ENCODE measurements around the gene GRID1.

Gene GRID1

DNA sequence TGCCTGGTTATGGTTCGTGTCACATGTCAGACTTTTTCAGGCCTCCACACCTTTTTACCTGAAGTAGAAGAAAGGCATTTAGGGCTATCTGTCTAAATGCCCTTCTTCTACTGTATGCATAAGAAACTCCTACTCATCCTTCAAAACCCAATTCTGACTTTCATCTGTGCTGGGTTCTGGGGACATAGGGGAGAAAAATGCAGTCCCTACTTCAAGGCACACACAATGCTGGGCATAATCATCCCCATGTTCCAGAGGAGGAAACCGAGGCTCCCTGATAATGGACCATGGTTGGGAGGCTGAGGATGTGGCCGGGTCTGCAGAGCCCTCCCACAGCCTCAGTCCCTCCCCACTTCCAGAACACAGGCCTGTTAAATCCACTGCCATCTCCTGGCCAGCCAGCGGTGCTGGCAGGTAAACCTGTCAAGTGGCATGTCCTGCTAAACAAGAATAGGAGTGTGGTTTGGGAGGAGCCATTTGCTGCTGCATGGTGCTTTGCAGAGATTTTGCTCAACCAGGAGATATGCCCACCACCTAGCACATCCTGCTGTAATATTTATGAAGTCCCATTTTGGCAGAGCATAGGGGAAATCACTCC lies 32.0 kb downstream of the GRID1 start:
- no peak for DNase-seq

DNA sequence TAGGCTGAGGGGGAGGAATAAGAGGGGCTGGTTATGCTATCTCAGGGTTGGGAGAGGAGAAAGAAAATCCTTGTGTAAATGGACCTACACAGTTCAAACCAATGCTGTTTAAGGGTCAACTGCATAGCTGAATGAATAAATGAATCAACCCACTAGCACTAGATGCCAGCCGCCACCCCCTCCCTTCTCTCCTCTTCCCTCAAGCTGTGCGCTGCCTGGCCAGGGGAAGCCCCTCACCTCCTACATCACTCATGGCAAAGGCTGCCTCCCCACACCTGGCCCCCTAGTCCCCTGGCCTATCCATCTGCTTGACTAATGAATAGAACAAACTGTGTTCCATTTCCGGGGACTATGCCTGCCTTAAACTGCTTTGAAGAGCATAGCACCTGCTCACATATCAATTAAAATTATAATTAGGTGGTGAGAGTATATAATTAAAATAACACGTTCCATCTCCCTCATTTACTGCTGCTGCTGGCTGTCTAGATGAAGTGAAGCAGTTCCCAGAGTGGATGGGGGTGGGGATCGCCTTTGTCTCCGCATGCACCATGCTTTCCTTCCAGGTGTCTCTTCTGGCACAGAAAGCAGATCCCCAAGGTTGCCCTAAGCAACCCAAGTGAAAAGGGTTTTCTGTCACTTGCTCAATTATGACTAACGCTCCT lies 32.6 kb downstream of the GRID1 start:
- DNase-seq, result no peak

DNA sequence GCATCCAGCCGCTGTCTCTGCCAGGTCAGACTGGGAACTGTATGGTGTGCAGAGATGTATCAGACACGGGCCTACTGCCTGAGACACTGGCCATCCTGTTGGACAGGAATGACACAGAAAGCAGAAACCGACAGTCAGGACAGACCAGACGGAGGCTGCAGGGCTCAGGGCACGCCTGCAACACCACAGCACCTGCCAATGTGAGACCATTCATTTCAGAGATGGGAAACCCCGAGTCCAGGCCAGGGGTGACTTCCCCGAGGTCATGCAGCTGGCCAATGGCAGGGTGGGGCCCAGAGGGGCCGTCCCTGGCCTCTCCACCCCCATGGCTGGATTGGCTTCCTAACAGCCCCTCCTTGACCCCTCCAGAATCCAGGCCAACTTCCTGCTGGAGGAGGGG lies 34.7 kb downstream of the GRID1 start:
- no peak for DNase-seq

DNA sequence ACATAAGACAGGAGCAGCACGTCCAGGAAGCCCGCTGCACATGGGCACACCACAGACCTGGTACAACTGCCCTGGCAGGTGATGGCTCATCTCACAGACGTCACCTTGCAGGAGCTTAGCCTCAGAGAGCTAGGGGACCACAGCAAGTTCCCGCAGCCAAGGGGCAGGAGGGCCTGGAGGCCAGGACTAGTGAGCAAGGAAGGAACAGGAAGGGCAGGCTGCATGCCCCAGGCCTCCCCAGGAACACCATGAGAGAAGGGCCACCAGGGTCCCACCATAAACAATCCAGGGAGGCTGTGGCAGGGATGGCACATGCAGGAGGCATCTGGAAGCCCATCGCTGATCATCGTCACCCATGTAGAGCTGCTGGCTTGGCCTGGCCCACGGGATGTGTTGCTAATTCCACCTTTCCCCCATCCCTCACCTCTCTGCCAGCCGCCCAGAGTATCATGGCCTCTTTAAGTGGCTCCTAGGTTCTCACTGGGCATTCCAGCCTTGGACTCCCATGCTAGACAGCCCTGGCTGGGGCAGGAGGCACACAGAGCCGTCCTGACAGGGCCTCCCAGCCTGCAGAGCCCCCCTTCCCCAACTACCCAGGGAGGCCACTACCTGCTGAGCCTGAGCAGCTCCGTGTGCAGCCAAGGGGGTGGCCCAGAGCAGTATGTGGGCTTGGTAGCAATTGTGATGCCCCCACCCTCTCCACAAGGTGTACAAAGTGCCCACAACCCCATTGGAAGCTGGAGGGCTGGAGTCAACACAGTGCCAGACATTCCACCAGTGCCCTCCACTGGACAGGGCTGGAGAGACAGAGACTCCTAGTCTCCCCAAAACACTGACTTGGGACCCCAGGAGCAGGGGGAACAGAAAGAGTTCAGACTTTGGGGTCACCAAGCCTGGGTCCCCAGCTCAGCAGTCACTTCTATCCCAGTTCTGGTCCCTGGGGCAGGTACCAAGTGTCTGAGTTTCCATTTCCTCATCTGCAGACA lies 35.5 kb downstream of the GRID1 start:
- DNase-seq, result no peak

DNA sequence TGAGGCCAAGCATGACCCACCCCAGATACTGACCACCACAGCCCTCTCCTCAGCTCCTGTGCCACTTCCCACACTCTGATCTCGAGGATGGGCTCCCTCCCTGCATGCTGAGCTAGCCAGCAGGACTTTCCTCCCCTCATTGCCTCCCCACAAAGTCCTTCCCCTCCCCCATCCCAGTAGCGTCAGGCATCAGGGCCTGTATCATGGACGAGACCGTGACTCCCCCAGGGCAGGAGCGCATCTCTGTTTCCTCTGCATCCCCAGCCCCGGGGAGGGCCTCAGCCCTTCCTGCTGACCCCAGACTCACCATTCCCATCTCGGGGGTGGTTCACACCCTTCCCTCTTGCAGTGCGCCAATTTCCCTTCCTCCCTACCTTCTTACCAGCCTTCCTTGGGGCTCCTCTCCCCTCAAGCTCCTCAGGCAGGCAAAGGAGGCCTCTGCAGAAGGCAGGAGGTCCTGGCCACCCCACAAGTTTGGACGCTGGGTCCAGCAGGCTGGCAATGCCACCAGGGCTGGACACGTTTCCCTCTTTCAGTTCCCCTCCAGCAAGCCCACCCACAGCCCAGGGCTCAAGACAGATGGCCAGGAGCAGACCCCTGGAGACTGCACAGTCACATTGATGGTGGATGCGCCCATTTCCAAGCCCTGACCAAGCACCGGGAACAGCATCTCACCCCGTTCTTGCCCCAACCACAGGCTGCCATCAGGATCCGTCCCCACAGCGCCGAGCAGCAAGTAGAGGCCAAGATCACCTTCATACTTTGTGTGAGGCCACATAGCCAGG lies 36.5 kb downstream of the GRID1 start:
- DNase-seq, result no peak

DNA sequence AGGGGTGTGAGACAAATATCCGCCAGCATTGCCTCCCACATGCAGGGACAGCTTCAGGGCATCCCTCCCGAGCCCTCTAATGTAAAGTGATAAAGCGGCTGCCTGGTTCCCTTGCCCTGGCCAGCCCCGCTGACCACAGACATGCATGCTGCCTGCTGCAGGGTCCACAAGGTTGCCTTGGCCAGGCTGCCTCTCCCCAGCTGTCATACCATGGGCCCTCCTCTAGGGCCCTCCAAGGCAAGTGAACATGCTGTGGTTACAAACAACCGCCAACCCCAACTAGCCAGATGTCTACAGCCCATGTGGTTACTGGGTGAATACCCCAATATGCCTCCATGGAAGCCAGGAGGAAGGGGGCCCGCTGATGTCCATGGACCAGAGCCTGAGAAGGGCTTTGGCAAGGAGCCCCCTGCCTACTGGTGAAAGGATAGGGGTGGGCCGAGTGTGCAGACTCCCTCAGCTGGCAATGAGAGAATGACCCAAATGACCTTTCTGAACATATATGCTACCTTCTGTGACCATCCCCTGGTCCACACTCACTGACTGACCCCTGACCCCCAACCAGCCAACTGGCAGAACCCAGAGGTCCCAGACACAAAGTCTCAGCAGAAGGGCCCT lies 37.4 kb downstream of the GRID1 start:
- DNase-seq, result no peak

DNA sequence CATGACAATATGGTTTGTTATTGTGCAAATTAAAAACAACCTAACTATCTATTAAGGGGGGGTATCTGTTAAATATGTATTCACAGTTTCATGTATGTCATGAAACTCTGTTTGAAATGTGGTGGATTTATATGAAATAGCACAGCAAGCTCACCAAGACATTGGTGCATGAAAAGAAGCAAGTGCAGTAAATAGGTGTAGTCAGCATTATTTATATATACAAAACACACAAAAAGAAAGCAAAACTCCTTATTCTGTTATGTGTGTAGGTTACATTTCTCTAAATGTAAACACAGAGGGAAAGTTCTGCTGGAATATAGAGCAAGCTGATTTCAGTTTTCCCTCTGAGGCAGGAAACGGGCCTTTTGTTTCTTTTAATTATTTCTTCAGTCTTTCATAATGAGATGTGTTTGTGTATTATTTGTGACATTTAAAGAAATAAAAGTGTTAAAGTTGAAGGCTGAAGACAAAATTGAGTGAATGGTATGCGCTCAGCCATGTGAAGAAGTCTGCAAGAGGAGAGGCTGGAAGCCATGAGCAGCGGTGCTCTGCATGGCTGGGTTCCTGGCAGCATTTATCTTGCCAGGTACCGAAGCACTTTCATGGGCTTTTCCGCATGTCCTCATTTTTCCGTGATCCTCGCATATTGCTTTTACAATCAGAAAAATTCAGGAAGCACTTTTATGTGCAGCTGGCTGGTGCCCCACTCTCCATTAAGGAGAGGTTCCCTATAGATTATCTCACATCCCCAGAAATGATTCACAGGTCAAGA lies 38.5 kb downstream of the GRID1 start:
- DNase-seq, result no peak

DNA sequence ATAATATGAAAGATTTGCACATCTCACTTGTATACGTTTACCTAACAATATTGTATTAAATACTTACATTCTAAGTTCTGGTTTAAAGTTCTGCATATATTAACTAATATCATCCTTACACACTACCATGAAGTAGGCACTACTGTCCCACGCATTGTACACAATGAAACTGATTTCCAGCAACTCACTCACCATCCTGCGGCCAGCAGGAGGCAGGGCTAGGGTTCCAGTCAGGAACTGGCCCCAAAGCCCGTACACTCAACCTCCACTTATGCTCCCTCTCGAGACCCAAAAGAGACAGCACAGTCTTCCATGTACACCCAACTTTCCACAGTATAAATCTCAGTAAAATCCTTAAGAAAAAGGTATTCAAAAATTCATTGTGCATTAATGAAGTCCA lies 41.4 kb downstream of the GRID1 start:
- DNase-seq, result no peak

DNA sequence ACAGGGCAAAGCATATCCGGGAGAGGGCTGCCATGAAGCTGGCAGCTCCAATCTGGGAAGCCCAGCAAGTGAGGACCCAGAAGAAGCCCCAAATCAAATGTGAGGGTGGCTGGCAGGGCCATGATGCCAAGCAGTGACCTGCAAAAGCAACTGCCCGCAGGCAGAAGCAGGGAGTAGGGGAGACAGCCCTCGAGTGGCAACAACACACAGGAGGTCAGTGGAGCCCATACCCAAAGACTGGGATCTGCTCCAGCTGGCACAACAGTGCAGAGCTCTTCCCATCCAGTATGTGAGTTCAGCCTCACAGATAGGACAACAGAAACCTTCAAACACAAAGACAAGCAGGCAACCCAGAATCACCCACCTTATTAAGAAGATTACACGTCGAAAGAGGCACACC lies 45.0 kb downstream of the GRID1 start:
- DNase-seq, result no peak

DNA sequence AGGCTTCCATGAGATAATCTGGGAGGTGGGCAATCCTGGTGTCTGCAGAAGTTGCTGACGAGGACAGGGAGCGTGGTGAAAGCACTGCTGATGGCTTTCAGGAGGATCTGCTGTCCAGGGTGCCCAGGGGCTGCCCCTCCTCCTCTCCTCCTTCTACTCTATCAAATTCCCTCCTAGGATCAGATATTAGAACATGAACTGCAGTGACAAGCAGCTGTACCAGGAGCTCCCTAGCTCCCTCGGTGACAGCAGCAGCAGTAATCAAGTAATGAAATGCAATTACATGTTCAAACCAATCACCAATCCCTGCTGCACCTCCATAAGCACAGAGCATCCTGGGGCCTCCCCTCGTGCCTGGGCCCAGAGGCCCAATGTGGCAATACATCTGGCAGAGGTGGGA lies 46.9 kb downstream of the GRID1 start:
- no peak for DNase-seq

DNA sequence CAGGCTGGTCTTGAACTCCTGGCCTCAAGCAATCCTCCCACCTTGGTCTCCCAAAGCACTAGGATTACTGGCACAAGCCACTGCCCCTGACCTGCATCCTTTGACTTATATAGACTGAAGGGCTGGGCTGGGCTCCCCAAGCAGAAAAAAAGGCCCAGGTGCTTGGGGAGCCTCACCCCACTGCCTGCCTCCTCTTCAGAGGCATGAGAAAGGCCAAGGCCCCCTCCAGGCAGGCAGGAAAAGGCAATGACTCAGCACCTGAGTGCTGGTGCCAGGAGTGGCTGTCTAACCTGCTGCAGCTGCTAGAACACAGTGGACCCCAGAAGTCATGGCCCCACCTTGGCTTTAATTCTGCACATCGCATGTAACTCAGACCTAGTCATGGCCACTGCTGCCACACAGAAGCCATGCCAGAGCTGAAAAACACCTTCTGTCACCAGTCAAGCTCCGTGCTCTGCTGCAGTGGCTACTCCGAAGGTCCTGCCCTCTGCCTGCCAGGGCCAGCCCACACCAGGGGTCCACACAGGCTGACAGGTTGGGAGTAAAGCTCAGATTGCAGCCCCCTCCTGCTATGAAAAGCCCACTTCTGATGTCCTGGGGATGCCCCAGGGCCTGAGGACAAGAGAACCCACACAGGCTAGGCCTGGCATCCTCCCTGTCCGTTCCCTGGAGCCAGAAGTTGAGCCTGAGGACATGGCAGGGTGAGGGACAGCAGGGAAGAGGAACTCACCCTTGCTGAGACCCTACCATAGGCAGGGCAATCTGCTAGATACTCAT lies 48.5 kb downstream of the GRID1 start:
- DNase-seq, result no peak

DNA sequence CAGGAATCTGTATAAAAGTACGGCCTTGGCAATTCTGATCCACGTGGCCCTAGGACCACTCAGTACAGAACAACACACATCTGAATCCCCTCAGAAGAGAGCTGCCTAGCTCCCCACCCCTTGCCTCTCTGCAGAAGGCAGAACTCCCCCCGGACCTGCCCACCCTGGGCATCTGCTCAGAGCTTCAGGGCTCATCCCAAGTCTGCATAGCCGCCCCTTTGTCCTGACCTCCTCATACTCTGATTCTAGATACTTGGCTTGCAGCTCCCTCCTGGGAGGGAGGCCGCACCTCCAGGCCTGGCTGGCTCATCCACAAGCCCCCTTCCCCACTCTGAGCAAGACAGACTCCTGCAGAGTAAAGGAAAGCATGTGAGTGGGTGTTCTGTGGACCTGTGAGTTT lies 49.6 kb downstream of the GRID1 start:
- DNase-seq, result no peak

DNA sequence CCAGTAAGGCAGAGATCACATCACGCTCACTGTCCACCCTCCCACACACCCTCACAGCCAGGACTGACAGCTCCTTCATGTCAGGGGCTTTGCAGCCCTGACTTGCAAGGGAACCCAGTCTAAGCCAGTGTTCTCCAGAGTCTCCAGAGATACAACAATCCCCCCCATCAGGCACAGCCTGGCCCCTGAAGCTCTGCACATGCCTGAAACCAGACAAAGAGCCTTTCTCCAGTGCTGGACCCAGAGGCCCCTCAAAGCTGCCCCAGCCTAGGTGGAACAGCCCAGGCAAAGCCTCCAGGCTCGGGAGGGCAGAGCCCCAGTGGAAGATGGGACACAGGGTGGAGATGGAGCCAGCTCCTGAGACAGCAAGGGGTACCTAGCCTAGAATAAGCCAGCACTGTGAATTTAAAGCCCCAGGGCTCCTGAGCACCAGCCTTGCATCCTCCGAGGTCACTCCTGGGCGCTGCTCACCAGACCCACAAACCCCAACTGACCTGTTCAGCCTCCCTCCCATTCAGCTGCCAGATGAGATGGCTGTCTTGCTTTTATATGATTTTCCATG lies 50.2 kb downstream of the GRID1 start:
- no peak for DNase-seq

DNA sequence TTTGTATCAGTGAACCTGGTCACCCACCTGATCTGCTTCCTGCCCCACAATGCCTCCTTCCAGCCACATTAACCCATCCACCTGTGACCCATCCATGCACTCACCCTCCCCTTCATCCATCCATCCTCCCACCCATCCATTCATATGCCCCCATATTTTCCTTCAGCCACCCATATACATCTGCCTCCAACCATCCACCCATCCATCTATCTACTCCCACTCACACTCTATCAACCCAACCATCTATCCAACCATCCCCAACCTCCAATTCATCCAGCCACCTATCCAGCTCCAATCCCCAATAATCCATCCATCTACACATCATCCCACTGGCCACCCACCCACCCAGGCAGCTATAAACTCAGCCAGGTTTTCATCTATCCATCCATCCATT lies 51.0 kb downstream of the GRID1 start:
- DNase-seq, result no peak

DNA sequence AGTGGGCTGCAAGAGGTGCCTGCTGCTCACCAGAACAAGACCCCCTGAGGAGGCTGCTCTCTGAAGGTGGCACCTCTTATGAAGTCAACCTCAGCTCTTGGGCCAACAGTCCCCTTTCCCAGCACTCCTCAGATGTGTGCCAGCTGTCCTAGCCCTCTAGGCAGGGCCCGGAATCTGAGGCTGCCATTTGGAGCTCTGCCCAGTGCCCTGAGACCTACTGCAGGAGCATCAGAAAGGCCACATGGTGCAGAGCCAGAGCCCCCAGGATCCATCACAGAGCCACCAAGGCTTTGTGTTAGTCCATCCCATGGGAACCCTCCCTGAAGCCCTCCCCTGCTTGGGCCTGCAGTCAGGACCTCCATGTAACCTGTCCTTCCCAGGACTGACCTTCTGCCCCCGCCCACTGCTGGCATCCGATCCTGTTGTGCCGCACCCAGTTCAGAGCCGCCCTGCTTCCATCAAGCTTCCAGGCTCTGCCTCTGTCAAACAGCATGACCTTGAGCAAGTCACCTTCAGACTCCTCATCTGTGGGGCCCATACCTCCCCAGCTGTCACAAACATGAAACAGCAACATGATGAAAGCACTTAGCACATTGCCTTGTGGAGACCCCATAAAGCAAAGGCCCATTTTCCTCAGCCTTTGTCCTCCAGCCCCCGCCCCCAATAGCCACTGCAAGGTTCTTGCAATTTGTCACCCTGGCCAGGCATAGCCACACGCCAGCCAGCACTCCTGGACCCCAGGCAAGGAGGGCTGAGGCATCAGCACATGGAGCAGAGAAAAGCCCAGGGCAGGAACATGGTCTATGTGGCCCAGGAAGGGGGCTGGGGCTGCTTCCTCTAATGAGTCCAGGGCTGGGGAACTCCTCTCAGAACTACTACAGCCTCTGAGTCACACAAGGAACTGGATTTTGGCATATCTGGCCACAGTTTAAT lies 51.7 kb downstream of the GRID1 start:
- no peak for DNase-seq

DNA sequence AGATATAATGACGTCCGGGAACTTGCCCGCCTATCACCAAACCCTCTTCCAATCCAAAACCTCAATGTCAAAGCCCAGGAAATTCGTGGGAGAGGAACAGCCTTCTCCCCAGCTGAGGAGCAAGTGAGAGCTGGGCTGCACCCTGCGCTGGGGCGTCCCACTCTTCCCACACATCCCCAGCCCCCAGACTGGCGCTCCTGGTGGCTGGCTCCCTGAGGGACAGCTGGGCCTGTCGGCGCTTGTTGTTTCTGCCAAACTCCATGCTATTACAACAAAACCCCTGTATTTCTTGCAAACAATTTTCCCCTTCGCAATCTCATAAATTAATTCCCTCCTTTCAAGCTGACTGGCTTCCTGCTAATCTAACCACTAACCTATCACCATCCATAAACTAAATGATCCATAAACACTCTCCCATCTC lies 53.0 kb downstream of the GRID1 start:
- no peak for DNase-seq

DNA sequence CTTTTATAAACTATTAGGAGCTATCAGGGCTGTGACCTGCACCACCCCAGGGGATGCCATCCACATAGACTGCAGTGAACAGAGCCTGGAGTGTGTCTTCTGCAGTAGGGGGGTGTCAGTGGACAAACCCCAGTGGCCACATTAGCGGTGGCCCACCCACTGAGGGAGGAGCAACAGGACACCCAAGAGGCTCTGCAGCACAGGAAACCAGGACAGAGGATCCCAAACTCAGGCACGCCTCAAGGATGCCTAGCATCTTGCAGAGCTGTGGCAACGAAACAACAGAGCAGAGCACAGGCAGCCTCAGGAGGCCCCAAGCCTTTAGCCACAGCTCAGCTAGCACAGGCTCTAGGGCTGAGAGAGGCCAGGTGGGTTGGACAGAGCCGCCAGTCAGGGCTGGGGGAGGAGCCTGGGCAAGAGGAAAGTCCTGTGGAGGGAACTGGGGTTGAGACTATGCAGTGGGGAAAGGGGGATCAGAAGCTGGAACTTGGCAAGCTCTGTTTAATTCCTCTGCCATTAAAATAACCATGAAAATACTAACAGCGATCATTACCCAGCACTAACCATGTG lies 53.8 kb downstream of the GRID1 start:
- DNase-seq, result no peak

DNA sequence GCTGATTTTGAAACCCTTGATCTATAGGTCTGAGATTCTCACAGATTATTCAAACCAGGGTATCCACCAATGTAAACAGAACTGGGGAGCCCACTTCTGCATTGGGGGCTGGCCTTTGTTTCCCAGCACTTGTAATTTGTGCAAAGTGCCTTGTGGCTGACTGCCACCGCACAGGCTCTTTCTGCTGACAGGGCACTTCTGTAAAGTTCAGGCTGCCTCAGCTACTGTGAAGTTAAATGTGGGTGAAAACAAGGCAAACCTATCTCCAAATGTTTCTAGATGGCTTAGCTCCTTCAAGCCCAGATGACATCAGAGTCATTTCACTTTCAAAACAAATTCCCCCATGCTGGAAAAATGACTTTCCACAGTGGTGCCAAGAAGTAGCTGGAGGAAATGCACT lies 54.7 kb downstream of the GRID1 start:
- no peak for DNase-seq

DNA sequence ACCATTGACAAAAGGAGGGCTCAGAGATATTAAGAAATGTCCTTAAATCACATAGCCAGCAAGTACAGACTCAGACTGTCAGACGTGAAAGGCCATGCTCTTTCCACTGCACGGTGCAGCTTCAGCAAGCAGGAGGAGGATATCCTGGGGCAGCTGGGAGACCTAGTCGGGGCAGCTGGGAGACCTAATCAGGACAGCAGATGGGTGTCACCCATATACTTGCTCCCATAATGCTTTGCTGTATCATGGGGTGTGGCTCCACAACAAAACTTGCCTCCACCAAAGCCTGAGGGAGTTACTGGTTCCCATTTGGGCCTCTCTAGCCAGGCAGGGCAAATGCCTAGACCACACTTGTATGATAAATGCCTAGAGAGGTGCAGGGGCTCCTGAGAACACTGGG lies 55.4 kb downstream of the GRID1 start:
- no peak for DNase-seq

Data from NCI-H1930 (cell line).